ENCODE results near the gene PRDM15.

PRDM15 gene

GRCh38 chr21:41846033-41846317 is 33.2 kb downstream of the PRDM15 start:
- in situ Hi-C loops (cut with MboI; ENCODE audit: low sequenced_read_pairs), result no loop called here

- in situ Hi-C loops (cut with MboI; ENCODE audit: low sequenced_read_pairs), result no loop called here
Observed at GRCh38 chr21:41845310-41846032, 33.7 kb downstream of the PRDM15 start.

DNA sequence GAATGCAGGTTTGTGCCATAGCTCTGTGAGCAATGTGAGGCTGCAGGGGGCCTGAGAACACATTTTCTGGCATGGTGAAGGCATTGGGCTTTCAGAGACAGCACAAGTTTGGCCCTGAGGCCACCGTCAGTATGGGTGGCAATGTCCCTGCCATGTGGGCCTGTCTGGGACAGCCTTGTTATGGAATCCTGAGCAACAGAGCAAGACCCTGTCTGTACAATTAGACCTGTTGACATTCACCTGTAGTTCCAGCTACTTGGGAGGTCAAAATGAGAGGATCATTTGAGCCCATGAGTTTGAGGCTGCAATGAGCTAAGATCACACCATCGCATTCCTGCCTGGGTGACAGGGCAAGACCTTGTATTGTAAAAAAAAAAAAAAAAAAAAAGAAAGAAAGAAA is 35.6 kb downstream of the PRDM15 start:
- in situ Hi-C loops (cut with MboI; ENCODE audit: low sequenced_read_pairs), result no loop called here

GRCh38 chr21:41840880-41841279 is 38.3 kb downstream of the PRDM15 start:
- in situ Hi-C loops (cut with MboI; ENCODE audit: low sequenced_read_pairs), result no loop called here

DNA sequence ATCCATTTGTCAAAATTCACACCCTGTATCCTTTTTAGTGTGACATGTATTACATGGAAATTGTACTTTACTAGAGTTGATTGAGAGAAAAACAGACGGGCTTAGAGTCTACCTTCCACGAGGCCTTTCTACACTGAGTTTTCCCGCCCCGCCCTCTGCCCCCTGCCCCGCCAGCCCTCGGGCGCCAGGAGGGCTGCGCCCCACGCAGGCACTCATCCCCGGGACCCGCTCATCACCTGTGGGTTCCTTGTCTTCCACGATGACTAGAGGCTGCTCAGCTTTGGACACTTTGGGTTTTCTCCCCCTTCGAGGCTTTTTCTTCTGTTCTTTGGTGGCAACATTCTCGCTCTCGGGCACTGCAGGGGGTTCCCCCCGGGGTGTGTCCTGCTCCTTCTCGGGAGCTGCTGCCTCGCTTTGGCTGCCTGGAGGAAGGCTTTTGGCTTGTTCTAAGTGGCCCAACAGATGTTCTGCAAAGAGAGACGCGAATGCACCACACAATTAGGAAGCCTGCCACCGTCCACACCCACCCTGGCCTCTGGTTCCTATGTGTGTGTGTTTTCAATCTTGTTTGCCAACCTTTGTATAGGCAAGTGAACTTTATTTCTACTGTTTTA is 39.6 kb downstream of the PRDM15 start:
- in situ Hi-C loops (cut with MboI; ENCODE audit: low sequenced_read_pairs), result no loop called here

GRCh38 chr21:41837756-41838297 is 41.3 kb downstream of the PRDM15 start:
- in situ Hi-C loops (cut with MboI; ENCODE audit: low sequenced_read_pairs), result no loop called here

- in situ Hi-C loops (cut with MboI; ENCODE audit: low sequenced_read_pairs), result no loop called here
Observed at GRCh38 chr21:41836166-41837015, 42.8 kb downstream of the PRDM15 start.

DNA sequence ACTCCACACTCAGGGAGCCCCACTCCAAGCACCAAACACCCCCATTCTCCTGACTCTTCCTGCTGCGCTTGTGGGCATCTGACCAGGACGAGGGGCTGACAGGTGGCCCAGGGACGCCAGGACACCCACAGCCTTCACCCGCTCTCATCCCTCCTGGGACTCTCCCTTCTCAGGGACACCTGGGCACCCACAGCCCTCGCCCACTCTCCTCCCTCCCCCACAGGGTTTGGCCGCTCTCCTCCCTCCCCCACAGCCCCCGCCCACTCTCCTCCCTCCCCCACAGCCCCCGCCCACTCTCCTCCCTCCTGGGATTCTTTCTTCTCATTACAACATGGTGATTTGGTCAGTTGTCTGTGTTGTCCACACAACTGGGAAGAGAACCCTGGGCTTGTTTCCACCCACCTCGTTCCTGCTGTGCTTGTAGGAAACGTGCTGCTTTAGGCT is 43.4 kb downstream of the PRDM15 start:
- in situ Hi-C loops (cut with MboI; ENCODE audit: low sequenced_read_pairs), result no loop called here

DNA sequence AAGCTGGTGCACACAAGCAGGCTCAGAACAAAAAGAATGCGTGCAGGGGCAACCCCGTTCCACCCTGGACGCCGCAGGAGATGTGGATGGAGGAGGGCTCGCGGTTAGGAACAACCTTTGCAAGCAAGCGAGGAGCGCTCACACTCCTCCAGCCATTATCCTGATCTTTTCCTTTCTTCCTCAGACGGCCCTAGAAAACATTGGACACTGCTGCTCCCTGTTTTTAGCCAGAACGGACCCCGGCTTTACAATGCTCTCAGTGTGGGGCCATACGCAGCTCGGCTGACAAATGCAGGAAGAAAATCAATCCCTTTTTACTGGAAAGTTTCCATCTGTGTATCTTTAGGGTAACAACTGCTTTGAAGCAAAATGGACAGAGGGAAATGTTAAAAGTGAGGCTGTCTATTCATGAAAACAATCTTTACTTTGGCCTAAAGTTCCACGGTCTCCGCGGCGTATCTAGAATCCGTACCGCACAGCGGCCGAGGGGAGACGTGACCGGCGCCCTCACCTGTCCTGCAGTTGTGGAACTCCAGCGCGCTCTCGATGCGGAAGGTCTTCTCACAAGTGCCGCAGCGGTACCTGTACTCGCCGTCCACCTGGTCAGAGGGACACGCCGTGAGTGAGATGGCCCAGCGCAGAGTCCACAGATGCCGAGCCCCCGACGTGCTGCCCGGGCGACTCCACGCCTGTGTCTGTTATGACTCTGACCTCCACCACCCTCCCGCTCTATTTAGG is 44.0 kb downstream of the PRDM15 start:
- in situ Hi-C loops (cut with MboI; ENCODE audit: low sequenced_read_pairs), result no loop called here

- in situ Hi-C loops (cut with MboI; ENCODE audit: low sequenced_read_pairs), result no loop called here
Observed at GRCh38 chr21:41834252-41834925, 44.8 kb downstream of the PRDM15 start.

DNA sequence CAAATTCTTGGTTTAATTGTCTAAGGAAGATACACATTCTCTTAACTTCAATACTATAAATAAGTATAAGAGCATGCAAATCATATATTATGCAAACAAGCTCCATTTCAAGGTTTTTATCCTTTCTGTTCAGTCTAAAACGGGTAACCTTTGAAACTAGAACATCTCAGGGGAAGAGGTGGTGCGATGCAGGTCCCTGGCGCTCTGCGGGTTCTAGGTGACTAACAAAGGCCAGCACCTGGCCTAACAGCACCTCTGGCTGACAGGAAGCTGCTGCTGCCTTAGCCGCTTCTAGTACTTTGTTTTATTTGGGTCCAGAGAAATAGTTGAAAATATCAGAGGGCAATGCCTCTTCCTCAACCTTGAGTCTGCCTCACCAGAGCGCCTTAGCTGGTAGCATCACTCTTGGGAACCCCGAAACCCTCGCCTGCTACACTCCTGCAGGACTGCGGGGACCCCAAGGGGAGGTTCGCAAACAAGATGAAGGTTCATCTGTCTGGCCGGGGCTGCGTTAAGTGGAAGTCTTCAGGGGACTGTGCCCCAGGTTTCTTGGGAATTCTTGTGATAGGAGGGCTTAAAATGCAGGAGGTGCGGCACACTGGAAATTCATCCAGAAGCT is 45.5 kb downstream of the PRDM15 start:
- in situ Hi-C loops (cut with MboI; ENCODE audit: low sequenced_read_pairs), result no loop called here

- in situ Hi-C loops (cut with MboI; ENCODE audit: low sequenced_read_pairs), result no loop called here
Observed at GRCh38 chr21:41832596-41833496, 46.3 kb downstream of the PRDM15 start.

DNA sequence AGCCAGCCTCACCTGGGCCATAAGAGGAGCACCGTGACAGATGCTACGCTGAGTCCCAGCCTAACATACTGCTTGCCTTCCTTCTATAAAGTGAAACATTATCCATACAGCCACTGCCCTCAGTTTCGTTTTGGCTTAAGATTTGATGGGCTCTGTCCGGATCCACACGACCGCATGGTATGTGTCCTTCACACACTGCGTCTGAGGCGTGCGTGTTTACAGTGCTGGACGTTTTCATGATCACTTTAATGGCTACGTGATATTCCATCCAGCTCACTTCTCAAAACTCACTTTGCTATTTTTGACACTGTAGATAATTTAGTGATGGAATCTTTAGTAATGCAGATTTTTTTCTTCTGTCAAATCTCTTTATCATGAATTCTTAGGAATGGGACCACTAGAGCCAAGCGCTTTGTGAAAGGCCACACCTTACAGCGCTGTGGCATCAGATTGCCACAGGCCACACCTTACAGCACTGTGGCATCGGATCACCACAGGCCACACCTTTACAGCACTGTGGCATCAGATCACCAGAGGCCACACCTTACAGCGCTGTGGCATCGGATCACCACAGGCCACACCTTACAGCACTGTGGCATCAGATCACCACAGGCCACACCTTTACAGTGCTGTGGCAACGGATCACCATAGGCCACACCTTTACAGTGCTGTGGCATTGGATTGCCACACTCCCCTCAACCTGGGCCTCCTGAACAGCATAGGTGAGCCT is 47.1 kb downstream of the PRDM15 start:
- in situ Hi-C loops (cut with MboI; ENCODE audit: low sequenced_read_pairs), result no loop called here

DNA sequence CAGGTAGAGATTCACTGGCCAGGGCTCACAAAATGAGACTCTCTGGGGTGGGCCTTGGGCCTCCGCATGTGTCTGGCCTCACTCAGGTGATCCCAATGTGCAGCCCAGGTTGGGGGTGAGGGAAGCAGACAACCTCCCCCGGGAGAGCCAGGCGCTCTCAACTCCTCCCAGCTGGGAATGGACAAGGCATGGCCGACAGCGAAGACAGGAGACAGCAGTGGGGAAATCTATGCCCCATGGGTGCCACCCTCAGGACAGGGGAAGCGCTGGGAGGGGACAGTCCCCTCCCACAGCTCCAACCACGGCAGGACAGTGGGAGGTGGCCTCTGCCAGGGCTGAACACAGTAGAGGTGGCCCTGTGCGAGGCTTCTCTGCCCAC is 47.7 kb downstream of the PRDM15 start:
- in situ Hi-C loops (cut with MboI; ENCODE audit: low sequenced_read_pairs), result no loop called here

DNA sequence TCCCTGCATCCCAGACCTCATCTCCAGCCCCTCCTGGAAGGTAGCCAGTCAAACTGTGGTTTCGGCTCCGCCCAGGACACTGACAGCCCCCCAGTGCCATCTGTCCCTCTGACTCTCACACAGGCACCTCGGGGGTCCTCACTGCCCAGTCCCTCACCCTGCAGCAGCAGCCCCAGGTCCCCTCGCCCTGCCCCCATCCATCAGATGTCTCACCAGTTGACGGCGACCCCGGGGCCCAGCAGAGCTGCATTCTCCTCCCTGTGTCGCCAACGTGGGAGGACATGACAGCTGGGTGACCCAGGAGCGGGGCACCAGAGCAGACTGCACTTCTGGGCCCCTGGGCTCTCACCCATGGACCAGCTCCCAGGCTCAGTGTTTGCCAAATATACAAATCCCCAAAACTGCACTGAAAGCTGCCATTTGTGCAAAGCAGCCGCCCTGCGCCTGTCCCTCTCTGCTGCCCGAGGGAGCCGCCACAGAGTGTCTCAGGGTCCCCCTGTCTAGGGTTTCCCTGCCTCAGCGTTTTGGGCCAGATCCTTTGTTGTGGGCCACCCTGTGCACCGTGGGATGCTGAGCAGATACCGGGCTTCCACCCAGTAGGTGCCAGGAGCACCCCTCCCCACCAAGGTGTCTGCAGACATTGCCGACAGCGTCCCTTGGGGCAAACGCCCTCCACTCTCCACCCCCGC is 48.2 kb downstream of the PRDM15 start:
- in situ Hi-C loops (cut with MboI; ENCODE audit: low sequenced_read_pairs), result no loop called here

- in situ Hi-C loops (cut with MboI; ENCODE audit: low sequenced_read_pairs), result no loop called here
Observed at GRCh38 chr21:41830145-41830707, 48.9 kb downstream of the PRDM15 start.

- in situ Hi-C loops (cut with MboI; ENCODE audit: low sequenced_read_pairs), result no loop called here
Observed at GRCh38 chr21:41828884-41829360, 50.2 kb downstream of the PRDM15 start.

Data from HL-60/S4 treated with retinoic acid at 250 ng/mL for 4 days and 3 days (cell line).